Measurements from ENCODE around the gene ANKRD60. TPM values are rescaled to one million over a fixed set of nuclear protein-coding genes. Genes with fewer than 3 reads are reported as not detected.

The ANKRD60 gene
- total RNA-seq, 1 experiment from 2014 or later = not detected

DNA sequence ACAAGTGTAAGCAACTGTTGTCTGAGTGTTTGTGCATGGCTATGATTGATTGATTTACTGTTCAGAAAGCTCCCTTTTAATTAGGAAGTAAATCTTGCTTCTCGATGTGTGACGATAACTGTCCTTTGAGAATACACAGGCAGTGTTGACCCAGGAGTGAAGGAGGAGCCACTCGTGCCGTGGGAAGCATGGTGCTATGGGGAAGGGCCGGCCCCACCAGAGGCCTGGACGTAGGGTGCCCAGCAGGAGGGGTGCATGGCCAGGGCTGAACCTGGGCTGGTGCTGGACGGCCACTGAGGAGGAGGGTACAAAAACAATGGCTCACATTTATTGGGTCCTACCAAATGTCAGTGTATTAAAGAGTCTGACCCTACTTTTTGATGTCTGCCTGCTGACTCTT, 60.7 kb downstream of the ANKRD60 start:
- no peak overlapping the region for H3K14ac ChIP-seq (ENCODE audit: insufficient read depth, low read length)
- no peak overlapping the region for H2BK15ac ChIP-seq (ENCODE audit: low read depth, low read length)
- no peak overlapping the region for H3K56ac ChIP-seq (ENCODE audit: insufficient read length, low read depth, low read length)
- H4K20me1 ChIP-seq (ENCODE audit: control insufficient read depth, insufficient read depth, insufficient read length) = no peaks in the 10 kb centered on the region
- no peak overlapping the region for H2AK5ac ChIP-seq (ENCODE audit: insufficient read length, low read length)
- Mint-ChIP-seq H3K4me3 (no peak overlapping the region), H3K36me3 (ENCODE audit: insufficient read depth in 1 of 3, low read depth in 3 of 3) (no peaks in the 10 kb centered on the region), H3K4me1 (no peaks in the 10 kb centered on the region), H3K9me3 (no peaks in the 10 kb centered on the region), H3K27me3 (ENCODE audit: low read depth) (peaks cover 7% of the 10 kb centered on the region), H3K27ac (no peak overlapping the region)
- no peak overlapping the region for H3K27ac ChIP-seq (ENCODE audit: insufficient read length, low read depth, low read length)
- no peak overlapping the region for H3K4ac ChIP-seq (ENCODE audit: low read depth, low read length)
- TF ChIP-seq, protein P1, sequence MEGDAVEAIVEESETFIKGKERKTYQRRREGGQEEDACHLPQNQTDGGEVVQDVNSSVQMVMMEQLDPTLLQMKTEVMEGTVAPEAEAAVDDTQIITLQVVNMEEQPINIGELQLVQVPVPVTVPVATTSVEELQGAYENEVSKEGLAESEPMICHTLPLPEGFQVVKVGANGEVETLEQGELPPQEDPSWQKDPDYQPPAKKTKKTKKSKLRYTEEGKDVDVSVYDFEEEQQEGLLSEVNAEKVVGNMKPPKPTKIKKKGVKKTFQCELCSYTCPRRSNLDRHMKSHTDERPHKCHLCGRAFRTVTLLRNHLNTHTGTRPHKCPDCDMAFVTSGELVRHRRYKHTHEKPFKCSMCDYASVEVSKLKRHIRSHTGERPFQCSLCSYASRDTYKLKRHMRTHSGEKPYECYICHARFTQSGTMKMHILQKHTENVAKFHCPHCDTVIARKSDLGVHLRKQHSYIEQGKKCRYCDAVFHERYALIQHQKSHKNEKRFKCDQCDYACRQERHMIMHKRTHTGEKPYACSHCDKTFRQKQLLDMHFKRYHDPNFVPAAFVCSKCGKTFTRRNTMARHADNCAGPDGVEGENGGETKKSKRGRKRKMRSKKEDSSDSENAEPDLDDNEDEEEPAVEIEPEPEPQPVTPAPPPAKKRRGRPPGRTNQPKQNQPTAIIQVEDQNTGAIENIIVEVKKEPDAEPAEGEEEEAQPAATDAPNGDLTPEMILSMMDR (conservative IDR thresholded peaks at IDR 0.05) = no peak
- H3K9me3 ChIP-seq (ENCODE audit: control insufficient read depth, low read depth, low read length) = no peaks in the 10 kb centered on the region
- no peaks in the 10 kb centered on the region for H3K23me2 ChIP-seq (ENCODE audit: insufficient read length, low read depth, low read length, poor library complexity, severe bottlenecking)
- no peak overlapping the region for H4K91ac ChIP-seq (ENCODE audit: insufficient read length, low read depth, low read length)
- no peaks in the 10 kb centered on the region for H3K79me2 ChIP-seq (ENCODE audit: insufficient read depth, low read length)
- H2BK20ac ChIP-seq (ENCODE audit: low read depth, low read length, poor library complexity, severe bottlenecking) = no peak overlapping the region
- H3K4me2 ChIP-seq (ENCODE audit: insufficient read depth, insufficient read length, low read length) = no peak overlapping the region
- no peak overlapping the region for H3K23ac ChIP-seq (ENCODE audit: insufficient read length, low read depth, low read length)
- no CpG with 5 or more reads among the region's 7 CpGs for WGBS (ENCODE audit: extremely low coverage, insufficient read length, low lambda C conversion rate)
- H3K27me3 ChIP-seq (ENCODE audit: insufficient read depth, low read length) = no peaks in the 10 kb centered on the region
- H3K4me1 ChIP-seq (ENCODE audit: insufficient read depth, low read length) = no peaks in the 10 kb centered on the region
- H4K8ac ChIP-seq (replicated peaks; ENCODE audit: insufficient read length, low read depth, low read length) = no peak overlapping the region
- no peak overlapping the region for H4K5ac ChIP-seq (ENCODE audit: insufficient read length, low read depth, low read length)
- H2BK120ac ChIP-seq (ENCODE audit: low read depth, low read length, poor library complexity, severe bottlenecking) = no peak overlapping the region
- no peak for DNase-seq
- H3T11ph ChIP-seq (ENCODE audit: low read length) = no peak overlapping the region
- H3K9ac ChIP-seq (ENCODE audit: extremely low read depth, insufficient read length, low read length) = no peak overlapping the region
- no peak overlapping the region for H2AFZ ChIP-seq (ENCODE audit: low read length)
- H2BK5ac ChIP-seq (ENCODE audit: insufficient read length, low read length) = no peak overlapping the region
- no peak overlapping the region for H3K18ac ChIP-seq (ENCODE audit: insufficient read length, low read depth, low read length)
- H2BK12ac ChIP-seq (ENCODE audit: insufficient read length, low read depth, low read length) = no peak overlapping the region
- no peaks in the 10 kb centered on the region for H3K79me1 ChIP-seq (ENCODE audit: insufficient read depth, low read depth, low read length, poor library complexity, severe bottlenecking)

Other genes with a start within 250 kb of the ANKRD60 start
- 5.7 and 6.3 TPM in 2 replicates for gene RAB22A, start 81.1 kb upstream of the ANKRD60 start, total RNA-seq (2021)
- 64.7 and 65.1 TPM in 2 replicates for gene VAPB, start 160.6 kb upstream of the ANKRD60 start, total RNA-seq (2021)